Measurements from ENCODE around the gene TRIM17. TPM values are rescaled to one million over a fixed set of nuclear protein-coding genes. Genes with fewer than 3 reads are reported as not detected.

The TRIM17 gene
- polyA plus RNA-seq, 1 of the 3 experiments (the other 2 are of a cell fraction): 1.6 TPM

DNA sequence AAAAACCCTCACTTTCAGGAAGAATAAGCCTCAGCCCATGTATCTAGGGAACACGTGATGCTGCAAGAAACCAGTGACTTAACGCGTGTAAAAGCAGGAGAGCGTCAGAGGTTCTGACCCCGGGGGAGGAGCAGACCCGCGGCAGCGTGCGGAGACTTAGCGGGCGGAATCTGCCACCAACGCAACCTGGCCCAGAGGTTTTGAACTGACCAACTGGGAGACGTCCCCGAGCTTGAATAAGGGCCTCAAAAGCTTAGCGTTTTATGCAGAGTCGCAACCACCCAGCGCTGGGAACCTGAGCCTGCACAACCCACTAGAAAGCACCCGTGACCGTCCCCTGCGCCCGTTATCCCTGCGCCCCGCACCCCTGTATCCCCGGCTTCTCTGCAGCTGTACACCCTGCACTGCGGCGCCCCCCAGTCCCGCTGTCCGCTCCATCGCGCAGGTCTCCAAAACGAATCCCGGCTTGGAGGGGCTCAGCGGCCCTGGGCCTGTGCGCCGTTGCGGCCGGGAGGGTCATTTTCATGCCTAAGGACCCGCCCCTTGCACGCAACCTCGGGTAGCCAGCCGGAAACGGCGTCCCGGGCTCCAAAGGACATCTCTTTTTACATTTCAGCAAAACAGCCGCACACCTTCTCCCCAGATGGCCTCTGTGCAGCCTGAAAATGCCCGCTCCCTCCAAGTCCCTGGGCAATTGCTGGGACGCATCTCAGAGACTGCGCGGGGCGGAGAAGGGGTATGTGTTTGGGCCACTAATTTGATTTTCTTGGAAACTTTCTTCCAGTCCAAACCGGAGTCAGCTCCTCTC is 29.4 kb upstream of the TRIM17 start:
- Histone ChIP-seq H3K79me2 (ENCODE audit: insufficient read depth) (no peaks in the 10 kb centered on the region), H4K20me1 (ENCODE audit: insufficient read depth) (no peaks in the 10 kb centered on the region), H3K9me2 (no peaks in the 10 kb centered on the region), H3K27ac (ENCODE audit: low read depth in 2 of 2, low read length in 1 of 2) (no peak overlapping the region), H3K27me3 (ENCODE audit: insufficient read depth) (no peaks in the 10 kb centered on the region), H3F3A (replicated peaks; ENCODE audit: insufficient read depth) (no peaks in the 10 kb centered on the region), H3K4me3 (ENCODE audit: low read depth in 2 of 2, low read length in 1 of 2) (no peak overlapping the region), H3K36me3 (replicated peaks in 1 of 2; ENCODE audit: control insufficient read depth in 1 of 2, insufficient read depth in 2 of 2, low read length in 1 of 2) (no peaks in the 10 kb centered on the region), H3K4me2 (no peak overlapping the region), H3K9me3 (no peaks in the 10 kb centered on the region), H3K4me1 (ENCODE audit: control insufficient read depth in 1 of 2, insufficient read depth in 2 of 2, low read depth in 1 of 2, low read length in 1 of 2) (no peaks in the 10 kb centered on the region; a peak in 1 of 4 replicates), H3K9ac (no peak overlapping the region), H2AFZ (ENCODE audit: low read depth) (no peak overlapping the region)
- 68% methylated on average over 41 of the region's 51 CpGs for WGBS (ENCODE audit: low lambda C conversion rate)
- no peak for DNase-seq
- TF ChIP-seq, protein P1, sequence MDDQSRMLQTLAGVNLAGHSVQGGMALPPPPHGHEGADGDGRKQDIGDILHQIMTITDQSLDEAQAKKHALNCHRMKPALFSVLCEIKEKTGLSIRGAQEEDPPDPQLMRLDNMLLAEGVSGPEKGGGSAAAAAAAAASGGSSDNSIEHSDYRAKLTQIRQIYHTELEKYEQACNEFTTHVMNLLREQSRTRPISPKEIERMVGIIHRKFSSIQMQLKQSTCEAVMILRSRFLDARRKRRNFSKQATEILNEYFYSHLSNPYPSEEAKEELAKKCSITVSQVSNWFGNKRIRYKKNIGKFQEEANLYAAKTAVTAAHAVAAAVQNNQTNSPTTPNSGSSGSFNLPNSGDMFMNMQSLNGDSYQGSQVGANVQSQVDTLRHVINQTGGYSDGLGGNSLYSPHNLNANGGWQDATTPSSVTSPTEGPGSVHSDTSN (IDR thresholded peaks at IDR 0.05): no peak
- TF ChIP-seq POLR2AphosphoS5 (IDR thresholded peaks at IDR 0.05; ENCODE audit: low read depth, low read length): no peak
- no peak for TF ChIP-seq MAX (IDR thresholded peaks at IDR 0.05; ENCODE audit: low read depth)
- no peak for TF ChIP-seq TEAD4 (IDR thresholded peaks at IDR 0.05; ENCODE audit: borderline replicate concordance, insufficient read depth)
- TF ChIP-seq RAD21 (IDR thresholded peaks at IDR 0.05; ENCODE audit: low read length): no peak
- no peak for TF ChIP-seq JUND (IDR thresholded peaks at IDR 0.05)
- TF ChIP-seq TAF1 (IDR thresholded peaks at IDR 0.05; ENCODE audit: borderline replicate concordance, low read depth, low read length): no peak
- TF ChIP-seq SMC3 (IDR thresholded peaks at IDR 0.05; ENCODE audit: low read depth, low read length): no peak
- TF ChIP-seq, protein P2, sequence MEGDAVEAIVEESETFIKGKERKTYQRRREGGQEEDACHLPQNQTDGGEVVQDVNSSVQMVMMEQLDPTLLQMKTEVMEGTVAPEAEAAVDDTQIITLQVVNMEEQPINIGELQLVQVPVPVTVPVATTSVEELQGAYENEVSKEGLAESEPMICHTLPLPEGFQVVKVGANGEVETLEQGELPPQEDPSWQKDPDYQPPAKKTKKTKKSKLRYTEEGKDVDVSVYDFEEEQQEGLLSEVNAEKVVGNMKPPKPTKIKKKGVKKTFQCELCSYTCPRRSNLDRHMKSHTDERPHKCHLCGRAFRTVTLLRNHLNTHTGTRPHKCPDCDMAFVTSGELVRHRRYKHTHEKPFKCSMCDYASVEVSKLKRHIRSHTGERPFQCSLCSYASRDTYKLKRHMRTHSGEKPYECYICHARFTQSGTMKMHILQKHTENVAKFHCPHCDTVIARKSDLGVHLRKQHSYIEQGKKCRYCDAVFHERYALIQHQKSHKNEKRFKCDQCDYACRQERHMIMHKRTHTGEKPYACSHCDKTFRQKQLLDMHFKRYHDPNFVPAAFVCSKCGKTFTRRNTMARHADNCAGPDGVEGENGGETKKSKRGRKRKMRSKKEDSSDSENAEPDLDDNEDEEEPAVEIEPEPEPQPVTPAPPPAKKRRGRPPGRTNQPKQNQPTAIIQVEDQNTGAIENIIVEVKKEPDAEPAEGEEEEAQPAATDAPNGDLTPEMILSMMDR (IDR thresholded peaks at IDR 0.05): no peak
- no peak for TF ChIP-seq GATA2 (CRISPR knock-in tag; IDR thresholded peaks at IDR 0.05)
- TF ChIP-seq IRF3 (IDR thresholded peaks at IDR 0.05; ENCODE audit: low read depth, low read length): no peak
- no peak for TF ChIP-seq ELF1 (IDR thresholded peaks at IDR 0.05)
- no peak for TF ChIP-seq CHD2 (IDR thresholded peaks at IDR 0.05; ENCODE audit: low read length, partially characterized antibody)
- TF ChIP-seq EZH2phosphoT487 (IDR thresholded peaks at IDR 0.05; ENCODE audit: borderline replicate concordance, low read depth): no peak
- no peak for TF ChIP-seq NFIC (IDR thresholded peaks at IDR 0.05; ENCODE audit: borderline replicate concordance)
- TF ChIP-seq FOSL2 (IDR thresholded peaks at IDR 0.05; ENCODE audit: borderline replicate concordance, low read depth): no peak
- TF ChIP-seq FOXJ3 (CRISPR knock-in tag; IDR thresholded peaks at IDR 0.05): no peak
- TF ChIP-seq, protein P3, sequence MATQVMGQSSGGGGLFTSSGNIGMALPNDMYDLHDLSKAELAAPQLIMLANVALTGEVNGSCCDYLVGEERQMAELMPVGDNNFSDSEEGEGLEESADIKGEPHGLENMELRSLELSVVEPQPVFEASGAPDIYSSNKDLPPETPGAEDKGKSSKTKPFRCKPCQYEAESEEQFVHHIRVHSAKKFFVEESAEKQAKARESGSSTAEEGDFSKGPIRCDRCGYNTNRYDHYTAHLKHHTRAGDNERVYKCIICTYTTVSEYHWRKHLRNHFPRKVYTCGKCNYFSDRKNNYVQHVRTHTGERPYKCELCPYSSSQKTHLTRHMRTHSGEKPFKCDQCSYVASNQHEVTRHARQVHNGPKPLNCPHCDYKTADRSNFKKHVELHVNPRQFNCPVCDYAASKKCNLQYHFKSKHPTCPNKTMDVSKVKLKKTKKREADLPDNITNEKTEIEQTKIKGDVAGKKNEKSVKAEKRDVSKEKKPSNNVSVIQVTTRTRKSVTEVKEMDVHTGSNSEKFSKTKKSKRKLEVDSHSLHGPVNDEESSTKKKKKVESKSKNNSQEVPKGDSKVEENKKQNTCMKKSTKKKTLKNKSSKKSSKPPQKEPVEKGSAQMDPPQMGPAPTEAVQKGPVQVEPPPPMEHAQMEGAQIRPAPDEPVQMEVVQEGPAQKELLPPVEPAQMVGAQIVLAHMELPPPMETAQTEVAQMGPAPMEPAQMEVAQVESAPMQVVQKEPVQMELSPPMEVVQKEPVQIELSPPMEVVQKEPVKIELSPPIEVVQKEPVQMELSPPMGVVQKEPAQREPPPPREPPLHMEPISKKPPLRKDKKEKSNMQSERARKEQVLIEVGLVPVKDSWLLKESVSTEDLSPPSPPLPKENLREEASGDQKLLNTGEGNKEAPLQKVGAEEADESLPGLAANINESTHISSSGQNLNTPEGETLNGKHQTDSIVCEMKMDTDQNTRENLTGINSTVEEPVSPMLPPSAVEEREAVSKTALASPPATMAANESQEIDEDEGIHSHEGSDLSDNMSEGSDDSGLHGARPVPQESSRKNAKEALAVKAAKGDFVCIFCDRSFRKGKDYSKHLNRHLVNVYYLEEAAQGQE (IDR thresholded peaks at IDR 0.05; ENCODE audit: low read depth, low read length): no peak
- no peak for TF ChIP-seq MXI1 (IDR thresholded peaks at IDR 0.05; ENCODE audit: low read depth, low read length)
- POLR2A ChIA-PET: no interaction called here
- CTCF ChIA-PET: interaction anchor here (1.0 kb wide), 1 partner anchor 12 kb away, joined by 3 read pairs; a partner anchor contains a TSS
